ENCODE results near the gene IGFBP2.
A peak's percentile ranks its signal among the peaks of the same experiment; 100 is the strongest.

Gene IGFBP2

GRCh38 chr2:216689397-216689796 is 56.2 kb downstream of the IGFBP2 start:
- no peak for DNase-seq

GRCh38 chr2:216690456-216690852 is 57.2 kb downstream of the IGFBP2 start:
- no peak for DNase-seq

- peak; percentile 82 for DNase-seq
Observed at GRCh38 chr2:216690853-216691741, 57.9 kb downstream of the IGFBP2 start.

GRCh38 chr2:216692636-216693413 is 59.6 kb downstream of the IGFBP2 start:
- DNase-seq, result peak; percentile 84

GRCh38 chr2:216693414-216694080 is 60.3 kb downstream of the IGFBP2 start:
- DNase-seq, result no peak

GRCh38 chr2:216694082-216694825 is 61.0 kb downstream of the IGFBP2 start:
- peak; percentile 91 for DNase-seq

GRCh38 chr2:216694826-216695217 is 61.6 kb downstream of the IGFBP2 start:
- DNase-seq, result no peak

- peak; percentile 72 for DNase-seq
Observed at GRCh38 chr2:216695401-216695821, 62.2 kb downstream of the IGFBP2 start, which contains the start of gene IGFBP5. Gene IGFBP5, minus strand, starts transcription at chr2:216695549. Its CDS starts 774 bp downstream, at chr2:216694775.

GRCh38 chr2:216696321-216696720 is 63.1 kb downstream of the IGFBP2 start:
- peak; percentile 57 for DNase-seq

GRCh38 chr2:216696751-216697560 is 63.7 kb downstream of the IGFBP2 start:
- peak; percentile 59 for DNase-seq

GRCh38 chr2:216698293-216698692 is 65.1 kb downstream of the IGFBP2 start:
- DNase-seq, result no peak

- peak; percentile 69 for DNase-seq
Observed at GRCh38 chr2:216698895-216699294, 65.7 kb downstream of the IGFBP2 start.

GRCh38 chr2:216700088-216700567 is 66.9 kb downstream of the IGFBP2 start:
- DNase-seq, result no peak

GRCh38 chr2:216700781-216701180 is 67.6 kb downstream of the IGFBP2 start:
- no peak for DNase-seq

- DNase-seq, result no peak
Observed at GRCh38 chr2:216701544-216701943, 68.3 kb downstream of the IGFBP2 start.

GRCh38 chr2:216702756-216703155 is 69.5 kb downstream of the IGFBP2 start:
- DNase-seq, result no peak

GRCh38 chr2:216710551-216711301 is 77.5 kb downstream of the IGFBP2 start:
- DNase-seq, result no peak

- DNase-seq, result no peak
Observed at GRCh38 chr2:216711348-216711747, 78.1 kb downstream of the IGFBP2 start.

GRCh38 chr2:216713691-216714336 is 80.6 kb downstream of the IGFBP2 start:
- no peak for DNase-seq

All from retina (tissue), 1 donor.